SK-N-MC (cell line): ENCODE results near the gene KRTAP27-1.

Source experiments
- EZH2 ChIP-seq: fragments of 200-600 bp; sonication (generic); IDR thresholded peaks from one replicate; pipeline ENCODE4 v1.6.1; 2017; ENCODE audit warnings: antibody characterized with exemption
- FOXP2 ChIP-seq: optimal IDR thresholded peaks from 2 replicates; pipeline ENCODE3; 2011; ENCODE audit warnings: mild to moderate bottlenecking, moderate library complexity; ENCODE audit not compliant: insufficient read depth; ENCODE audit errors: extremely low read length, control extremely low read depth
- POLR2AphosphoS5 ChIP-seq: IDR thresholded peaks from 2 replicates; pipeline ENCODE4 v1.6.1; 2012; ENCODE audit warnings: mild to moderate bottlenecking, low read depth, low read length, borderline replicate concordance

DNA sequence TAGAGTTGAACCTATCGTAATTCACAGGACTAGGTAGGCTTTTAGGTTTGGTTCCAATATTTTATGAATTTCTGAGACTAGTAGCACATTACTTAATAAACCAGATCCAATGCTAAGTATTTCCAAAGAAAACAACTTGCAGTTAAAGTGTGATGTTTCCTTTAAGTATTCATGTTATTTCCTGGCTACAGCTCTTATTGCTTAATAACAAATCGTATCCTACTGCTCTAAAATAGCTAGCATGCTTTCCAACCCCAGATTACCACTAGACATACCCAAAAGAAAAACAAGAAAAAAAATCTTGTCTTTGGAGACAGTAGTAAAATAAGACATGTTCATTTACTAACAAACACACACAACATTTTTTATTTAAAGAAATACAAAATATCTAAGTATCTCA, 898 bp downstream of the KRTAP27-1 start:
- no peak for TF ChIP-seq EZH2
- TF ChIP-seq FOXP2, result no peak
- TF ChIP-seq POLR2AphosphoS5, result no peak
